ENCODE measurements around the gene ESYT2. TPM values are rescaled to one million over a fixed set of nuclear protein-coding genes. Genes with fewer than 3 reads are reported as not detected.
A peak's percentile ranks its signal among the peaks of the same experiment; 100 is the strongest.

The ESYT2 gene
- total RNA-seq, 2 experiments from 2014 or later: 41.7 to 44.3 TPM

- CTCF ChIA-PET: no interaction called here
- Mint-ChIP-seq H3K27ac (peak overlapping the region; percentile 61), H3K9me3 (no peaks in the 10 kb centered on the region), H3K4me3 (no peak overlapping the region), H3K36me3 (ENCODE audit: low read depth) (peaks cover 23% of the 10 kb centered on the region), H3K27me3 (ENCODE audit: low read depth) (no peaks in the 10 kb centered on the region), H3K4me1 (ENCODE audit: low read depth) (peaks cover 31% of the 10 kb centered on the region)
- no peak for DNase-seq
- intact Hi-C loops (cut with micrococcal nuclease): no loop called here
These were observed 58.0 kb downstream of the ESYT2 start for GRCh38 chr7:158771213-158771834.

- no peaks in the 10 kb centered on the region for H3K27me3 Mint-ChIP-seq (ENCODE audit: low read depth)
- peaks cover 9% of the 10 kb centered on the region for H3K4me1 Mint-ChIP-seq (ENCODE audit: low read depth)
- no peaks in the 10 kb centered on the region for H3K9me3 Mint-ChIP-seq
- intact Hi-C loops (cut with micrococcal nuclease): no loop called here
- CTCF ChIA-PET: interaction anchor here (1.0 kb wide), 1 partner anchor 96 kb away, joined by 5 read pairs; no protein-coding TSS in a partner anchor
- DNase-seq: no peak
- H3K36me3 Mint-ChIP-seq (ENCODE audit: low read depth): peaks cover 5% of the 10 kb centered on the region
- H3K27ac Mint-ChIP-seq: no peak overlapping the region
- H3K4me3 Mint-ChIP-seq: no peak overlapping the region
These were observed 61.6 kb downstream of the ESYT2 start for GRCh38 chr7:158767707-158768106.

- H3K27ac Mint-ChIP-seq: no peak overlapping the region
- H3K27me3 Mint-ChIP-seq (ENCODE audit: low read depth): no peaks in the 10 kb centered on the region
- peaks cover 4% of the 10 kb centered on the region for H3K36me3 Mint-ChIP-seq (ENCODE audit: low read depth)
- H3K9me3 Mint-ChIP-seq: no peaks in the 10 kb centered on the region
- intact Hi-C loops (cut with micrococcal nuclease): no loop called here
- no peak overlapping the region for H3K4me3 Mint-ChIP-seq
- CTCF ChIA-PET: interaction anchor here (0.5 to 1.3 kb wide), 5 partner anchors 11 to 100 kb away, joined by 3 to 6 read pairs (median 3); partner anchors contain the start of gene ESYT2
- peaks cover 6% of the 10 kb centered on the region for H3K4me1 Mint-ChIP-seq (ENCODE audit: low read depth)
- no peak for DNase-seq
These were observed 62.6 kb downstream of the ESYT2 start for GRCh38 chr7:158766570-158767281.

- intact Hi-C loops (cut with micrococcal nuclease): no loop called here
- Mint-ChIP-seq H3K4me3 (no peak overlapping the region), H3K27me3 (ENCODE audit: low read depth) (no peaks in the 10 kb centered on the region), H3K36me3 (ENCODE audit: low read depth) (peaks cover 5% of the 10 kb centered on the region), H3K27ac (peak overlapping the region; percentile 25), H3K4me1 (ENCODE audit: low read depth) (no peaks in the 10 kb centered on the region), H3K9me3 (no peaks in the 10 kb centered on the region)
- CTCF ChIA-PET: interaction anchor here (0.6 kb wide), 1 partner anchor 28 kb away, joined by 3 read pairs; no protein-coding TSS in a partner anchor
- DNase-seq: no peak
These were observed 64.3 kb downstream of the ESYT2 start for GRCh38 chr7:158765020-158765419.

GRCh38 chr7:158763454-158764033 lies 65.8 kb downstream of the ESYT2 start:
- Mint-ChIP-seq H3K36me3 (ENCODE audit: low read depth) (peaks cover 11% of the 10 kb centered on the region), H3K9me3 (no peaks in the 10 kb centered on the region), H3K4me3 (no peak overlapping the region), H3K27ac (no peak overlapping the region), H3K27me3 (ENCODE audit: low read depth) (no peaks in the 10 kb centered on the region), H3K4me1 (ENCODE audit: low read depth) (no peaks in the 10 kb centered on the region)
- intact Hi-C loops (cut with micrococcal nuclease): loop anchor here (5.0 kb wide), 1 partner anchor 214 kb away; no protein-coding TSS in a partner anchor
- DNase-seq: no peak
- CTCF ChIA-PET: interaction anchor here (0.9 to 1.2 kb wide), 2 partner anchors 48 to 109 kb away, joined by 3 to 7 read pairs; no protein-coding TSS in a partner anchor

GRCh38 chr7:158761945-158762344 lies 67.4 kb downstream of the ESYT2 start:
- no peaks in the 10 kb centered on the region for H3K9me3 Mint-ChIP-seq
- peaks cover 21% of the 10 kb centered on the region for H3K36me3 Mint-ChIP-seq (ENCODE audit: low read depth)
- no peak for DNase-seq
- no peak overlapping the region for H3K4me3 Mint-ChIP-seq
- no peak overlapping the region for H3K27ac Mint-ChIP-seq
- no peaks in the 10 kb centered on the region for H3K4me1 Mint-ChIP-seq (ENCODE audit: low read depth)
- CTCF ChIA-PET: interaction anchor here (0.8 kb wide), 1 partner anchor 37 kb away, joined by 3 read pairs; no protein-coding TSS in a partner anchor
- H3K27me3 Mint-ChIP-seq (ENCODE audit: low read depth): no peaks in the 10 kb centered on the region
- intact Hi-C loops (cut with micrococcal nuclease): loop anchor here (5.0 kb wide), 1 partner anchor 215 kb away; no protein-coding TSS in a partner anchor

GRCh38 chr7:158760936-158761335 lies 68.4 kb downstream of the ESYT2 start:
- DNase-seq: peak; percentile 23
- intact Hi-C loops (cut with micrococcal nuclease): loop anchor here (5.0 kb wide), 1 partner anchor 216 kb away; no protein-coding TSS in a partner anchor
- peaks cover 23% of the 10 kb centered on the region for H3K36me3 Mint-ChIP-seq (ENCODE audit: low read depth)
- no peaks in the 10 kb centered on the region for H3K27me3 Mint-ChIP-seq (ENCODE audit: low read depth)
- no peaks in the 10 kb centered on the region for H3K9me3 Mint-ChIP-seq
- no peak overlapping the region for H3K27ac Mint-ChIP-seq
- CTCF ChIA-PET: no interaction called here
- no peak overlapping the region for H3K4me3 Mint-ChIP-seq
- no peaks in the 10 kb centered on the region for H3K4me1 Mint-ChIP-seq (ENCODE audit: low read depth)

- CTCF ChIA-PET: interaction anchor here (1.1 kb wide), 1 partner anchor 107 kb away, joined by 3 read pairs; no protein-coding TSS in a partner anchor
- Mint-ChIP-seq H3K36me3 (ENCODE audit: low read depth) (peaks cover 23% of the 10 kb centered on the region), H3K27ac (no peak overlapping the region), H3K9me3 (no peaks in the 10 kb centered on the region), H3K4me1 (ENCODE audit: low read depth) (no peaks in the 10 kb centered on the region), H3K4me3 (no peak overlapping the region), H3K27me3 (ENCODE audit: low read depth) (no peaks in the 10 kb centered on the region)
- no peak for DNase-seq
- intact Hi-C loops (cut with micrococcal nuclease): loop anchor here (5.0 kb wide), 1 partner anchor 217 kb away; no protein-coding TSS in a partner anchor
These were observed 68.9 kb downstream of the ESYT2 start for GRCh38 chr7:158760445-158760764.

GRCh38 chr7:158759749-158760444 lies 69.4 kb downstream of the ESYT2 start:
- H3K4me3 Mint-ChIP-seq: no peak overlapping the region
- intact Hi-C loops (cut with micrococcal nuclease): loop anchor here (5.0 kb wide), 1 partner anchor 217 kb away; no protein-coding TSS in a partner anchor

GRCh38 chr7:158759245-158759614 lies 70.1 kb downstream of the ESYT2 start:
- Mint-ChIP-seq H3K27ac (no peak overlapping the region), H3K4me3 (no peak overlapping the region), H3K27me3 (ENCODE audit: low read depth) (no peaks in the 10 kb centered on the region), H3K9me3 (no peaks in the 10 kb centered on the region), H3K36me3 (ENCODE audit: low read depth) (peaks cover 30% of the 10 kb centered on the region), H3K4me1 (ENCODE audit: low read depth) (peaks cover 5% of the 10 kb centered on the region)
- no peak for DNase-seq
- intact Hi-C loops (cut with micrococcal nuclease): no loop called here
- CTCF ChIA-PET: no interaction called here

More at GRCh38 chr7:158759749-158760444, 69.4 kb downstream of the ESYT2 start:
- no peak for DNase-seq
- Mint-ChIP-seq H3K27me3 (ENCODE audit: low read depth) (no peaks in the 10 kb centered on the region), H3K9me3 (no peaks in the 10 kb centered on the region), H3K36me3 (ENCODE audit: low read depth) (peaks cover 27% of the 10 kb centered on the region), H3K4me1 (ENCODE audit: low read depth) (peaks cover 2% of the 10 kb centered on the region), H3K27ac (no peak overlapping the region)
- CTCF ChIA-PET: interaction anchor here (0.7 to 1.1 kb wide), 2 partner anchors 47 to 108 kb away, joined by 3 read pairs; no protein-coding TSS in a partner anchor

- Mint-ChIP-seq H3K4me3 (no peak overlapping the region), H3K9me3 (no peaks in the 10 kb centered on the region), H3K4me1 (ENCODE audit: low read depth) (peaks cover 5% of the 10 kb centered on the region), H3K36me3 (ENCODE audit: low read depth) (peaks cover 30% of the 10 kb centered on the region), H3K27ac (peak overlapping the region; percentile 24), H3K27me3 (ENCODE audit: low read depth) (no peaks in the 10 kb centered on the region)
- intact Hi-C loops (cut with micrococcal nuclease): no loop called here
- CTCF ChIA-PET: no interaction called here
- DNase-seq: no peak
These were observed 70.6 kb downstream of the ESYT2 start for GRCh38 chr7:158758586-158759244.
